Astrocyte of the spinal cord (primary cell): ENCODE results near the gene KLHL29.
A peak's percentile ranks its signal among the peaks of the same experiment; 100 is the strongest.

ENCODE experiments used
- DNase-seq: peaks from one replicate; pipeline ENCODE4 v3.0.0; 2011; ENCODE audit warnings: low read depth, low spot score
- H3K4me3 ChIP-seq: 2 replicates; pipeline ENCODE4 v1.5.1; 2011; ENCODE audit warnings: low read depth, mild to moderate bottlenecking, low read length, moderate library complexity
- in situ Hi-C: cut with HindIII; loops from 2 replicates; pipeline ENCODE4 v1.10.0; 2017; ENCODE audit warnings: low sequenced_read_pairs
- TF ChIP-seq, protein P1 (sequence below): IDR thresholded peaks from 2 replicates; pipeline ENCODE4 v1.5.1; 2012; ENCODE audit warnings: low read depth, mild to moderate bottlenecking, low read length, inconsistent platforms

Gene KLHL29

GRCh38 chr2:23492921-23493320, 107.9 kb downstream of the KLHL29 start:
- in situ Hi-C loops, result no loop called here
- no peak overlapping the region for H3K4me3 ChIP-seq
- no peak for DNase-seq
- TF ChIP-seq, protein P1, sequence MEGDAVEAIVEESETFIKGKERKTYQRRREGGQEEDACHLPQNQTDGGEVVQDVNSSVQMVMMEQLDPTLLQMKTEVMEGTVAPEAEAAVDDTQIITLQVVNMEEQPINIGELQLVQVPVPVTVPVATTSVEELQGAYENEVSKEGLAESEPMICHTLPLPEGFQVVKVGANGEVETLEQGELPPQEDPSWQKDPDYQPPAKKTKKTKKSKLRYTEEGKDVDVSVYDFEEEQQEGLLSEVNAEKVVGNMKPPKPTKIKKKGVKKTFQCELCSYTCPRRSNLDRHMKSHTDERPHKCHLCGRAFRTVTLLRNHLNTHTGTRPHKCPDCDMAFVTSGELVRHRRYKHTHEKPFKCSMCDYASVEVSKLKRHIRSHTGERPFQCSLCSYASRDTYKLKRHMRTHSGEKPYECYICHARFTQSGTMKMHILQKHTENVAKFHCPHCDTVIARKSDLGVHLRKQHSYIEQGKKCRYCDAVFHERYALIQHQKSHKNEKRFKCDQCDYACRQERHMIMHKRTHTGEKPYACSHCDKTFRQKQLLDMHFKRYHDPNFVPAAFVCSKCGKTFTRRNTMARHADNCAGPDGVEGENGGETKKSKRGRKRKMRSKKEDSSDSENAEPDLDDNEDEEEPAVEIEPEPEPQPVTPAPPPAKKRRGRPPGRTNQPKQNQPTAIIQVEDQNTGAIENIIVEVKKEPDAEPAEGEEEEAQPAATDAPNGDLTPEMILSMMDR, result no peak

DNA sequence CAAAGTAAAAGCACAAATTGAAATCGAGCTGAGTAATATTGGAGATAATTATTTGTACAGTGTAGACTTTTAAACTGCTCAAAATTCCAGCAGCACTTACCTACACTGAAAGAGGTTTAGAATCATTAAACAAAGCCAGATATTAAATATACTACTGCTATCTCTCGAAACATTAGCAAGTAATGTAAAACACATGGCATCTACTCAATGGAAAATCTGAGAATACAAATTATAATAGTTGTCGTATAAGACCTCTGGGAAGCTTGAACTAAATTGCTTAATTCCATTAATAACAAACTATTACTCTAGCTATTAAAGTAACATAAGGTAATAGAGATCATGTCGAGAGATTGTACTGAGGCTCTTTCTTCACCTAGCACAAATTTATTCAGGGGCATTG, 108.9 kb downstream of the KLHL29 start:
- in situ Hi-C loops, result no loop called here

DNA sequence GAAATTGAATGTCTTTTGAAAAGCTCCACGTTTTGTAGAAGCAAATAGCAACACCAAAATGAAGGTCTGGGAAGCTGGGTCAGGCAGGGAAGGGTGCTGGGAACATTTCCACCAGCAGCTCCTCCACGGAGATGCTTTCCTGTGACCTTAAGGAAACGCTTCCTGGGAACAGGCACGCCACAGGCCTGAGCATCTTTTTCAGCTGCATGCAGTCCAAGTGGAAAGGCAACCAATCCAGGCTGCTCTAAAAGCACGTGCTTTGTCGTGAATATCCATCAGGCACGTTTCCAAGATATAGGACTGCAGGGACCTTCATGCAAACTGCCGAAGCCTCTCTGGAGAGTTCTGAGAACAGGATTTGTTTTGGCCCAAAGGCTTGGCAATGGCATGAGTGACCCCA, 109.3 kb downstream of the KLHL29 start:
- in situ Hi-C loops, result no loop called here
- no peak overlapping the region for H3K4me3 ChIP-seq
- no peak for DNase-seq
- TF ChIP-seq, protein P1, result no peak

More for the DNA sequence above, 108.9 kb downstream of the KLHL29 start:
- TF ChIP-seq, protein P1, result no peak
- no peak overlapping the region for H3K4me3 ChIP-seq
- DNase-seq, result no peak

DNA sequence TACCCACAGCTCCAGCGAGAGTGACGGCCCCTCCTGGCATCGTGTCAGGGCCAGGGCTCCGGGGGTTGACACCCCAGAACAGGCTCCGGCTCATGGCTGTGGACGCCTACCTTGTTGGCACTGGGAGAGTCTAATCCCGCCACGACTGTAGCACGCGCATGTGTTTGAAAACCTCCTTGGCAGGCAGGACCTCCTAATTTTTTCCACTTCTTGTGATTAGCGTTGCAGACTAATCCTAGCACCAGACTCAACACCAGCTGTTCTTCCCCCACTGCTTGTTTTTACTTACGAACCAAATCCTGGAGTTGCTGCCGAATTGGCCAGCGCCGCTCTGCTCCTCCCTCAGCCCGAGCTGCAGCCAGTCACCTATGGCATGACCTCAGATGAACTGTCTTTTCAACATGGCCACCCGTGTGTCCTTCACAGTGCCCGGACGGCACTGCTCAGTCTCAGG, 110.7 kb downstream of the KLHL29 start:
- H3K4me3 ChIP-seq, result no peak overlapping the region
- no peak for DNase-seq
- in situ Hi-C loops, result no loop called here
- TF ChIP-seq, protein P1, result no peak

- in situ Hi-C loops, result no loop called here
- TF ChIP-seq, protein P1, result no peak
- DNase-seq, result no peak
- no peak overlapping the region for H3K4me3 ChIP-seq
Measured at GRCh38 chr2:23496456-23496855, 111.5 kb downstream of the KLHL29 start.

- DNase-seq, result peak; percentile 84
- in situ Hi-C loops, result no loop called here
- TF ChIP-seq, protein P1, result no peak
- no peak overlapping the region for H3K4me3 ChIP-seq
Measured at GRCh38 chr2:23497063-23497462, 112.1 kb downstream of the KLHL29 start.

- DNase-seq, result peak; percentile 15
- no peak overlapping the region for H3K4me3 ChIP-seq
- in situ Hi-C loops, result no loop called here
- TF ChIP-seq, protein P1, result no peak
Measured at GRCh38 chr2:23497536-23497935, 112.6 kb downstream of the KLHL29 start.
